ENCODE data around the gene TTC3.

- TF ChIP-seq CTCF (conservative IDR thresholded peaks at IDR 0.05; ENCODE audit: low read depth, low read length): peak; percentile 29; the same call in 1 of the 2 replicates
- no peak for TF ChIP-seq EZH2 (IDR thresholded peaks at IDR 0.05; ENCODE audit: low read length, unreplicated experiment)
Measured at GRCh38 chr21:37028570-37028969, 44.5 kb upstream of the TTC3 start.
